Neural cell (in vitro differentiated cells): ENCODE data around the gene CPHXL2. TPM values are rescaled to one million over a fixed set of nuclear protein-coding genes. Genes with fewer than 3 reads are reported as not detected.
A peak's percentile ranks its signal among the peaks of the same experiment; 100 is the strongest.

Source experiments
- H2AFZ ChIP-seq: fragments of 200-600, 300-800 bp; sonication (generic), shearing (Covaris generic); 2 replicates; pipeline ENCODE4 v1.6.0; 2014; ENCODE audit warnings: low read depth, mild to moderate bottlenecking, antibody characterized with exemption, low read length, moderate library complexity
- H3F3A ChIP-seq: fragments of 200-600 bp; shearing (Covaris generic); 2 replicates; pipeline ENCODE4 v1.6.1; 2016; ENCODE audit warnings: mild to moderate bottlenecking, moderate library complexity, mixed read lengths, antibody characterized with exemption, low read length; ENCODE audit not compliant: insufficient read depth, poor library complexity, severe bottlenecking
- H3K27ac ChIP-seq: fragments of 200-600, 300-800 bp; sonication (generic), shearing (Covaris generic); 2 replicates; pipeline ENCODE4 v1.5.1; 2014; ENCODE audit warnings: mild to moderate bottlenecking, low read length, moderate library complexity
- H3K27me3 ChIP-seq: fragments of 300-800, 200-600 bp; sonication (generic), shearing (Covaris generic); 2 replicates; pipeline ENCODE4 v1.6.0; 2014; ENCODE audit warnings: mild to moderate bottlenecking, low read depth, low read length, moderate library complexity; ENCODE audit not compliant: insufficient read depth
- H3K36me3 ChIP-seq: fragments of 300-800, 200-600 bp; sonication (generic), shearing (Covaris generic); 2 replicates; pipeline ENCODE4 v1.5.1; 2014; ENCODE audit warnings: mild to moderate bottlenecking, antibody characterized with exemption, low read length, moderate library complexity; ENCODE audit not compliant: insufficient read depth
- H3K4me2 ChIP-seq: fragments of 300-800, 200-600 bp; sonication (generic), shearing (Covaris generic); 2 replicates; pipeline ENCODE4 v1.6.0; 2014; ENCODE audit warnings: mild to moderate bottlenecking, low read length
- H3K4me3 ChIP-seq: fragments of 300-800, 200-600 bp; sonication (generic), shearing (Covaris generic); 2 replicates; pipeline ENCODE4 v1.5.1; 2014; ENCODE audit warnings: mild to moderate bottlenecking, low read length, moderate library complexity
- H3K79me2 ChIP-seq: fragments of 200-600 bp; shearing (Covaris generic); replicated peaks from 2 replicates; pipeline ENCODE4 v1.6.0; 2014; ENCODE audit warnings: mild to moderate bottlenecking, low read length, moderate library complexity; ENCODE audit not compliant: insufficient read depth
- H3K9ac ChIP-seq: fragments of 300-800, 200-600 bp; sonication (generic), shearing (Covaris generic); 2 replicates; pipeline ENCODE4 v1.6.1; 2016; ENCODE audit warnings: mild to moderate bottlenecking, low read length, mixed read lengths
- H3K9me2 ChIP-seq: fragments of 200-600 bp; shearing (Covaris generic); 2 replicates; pipeline ENCODE4 v1.6.1; 2016; ENCODE audit warnings: mild to moderate bottlenecking, low read length, mixed read lengths; ENCODE audit not compliant: insufficient read depth
- H3K9me3 ChIP-seq: fragments of 200-600, 300-800 bp; sonication (generic), shearing (Covaris generic); 2 replicates; pipeline ENCODE4 v1.6.1; 2016; ENCODE audit warnings: mild to moderate bottlenecking, mixed run types, low read length, moderate library complexity, mixed read lengths
- H4K20me1 ChIP-seq: fragments of 200-600 bp; shearing (Covaris generic); 2 replicates; pipeline ENCODE4 v1.6.1; 2016; ENCODE audit warnings: mild to moderate bottlenecking, mixed run types; ENCODE audit not compliant: insufficient read depth
- CTCF ChIP-seq: fragments of 450-650 bp; IDR thresholded peaks from 2 replicates; pipeline ENCODE4 v1.5.1; 2014; ENCODE audit warnings: antibody characterized with exemption, mild to moderate bottlenecking, moderate library complexity; ENCODE audit not compliant: poor library complexity, severe bottlenecking
- EP300 ChIP-seq: fragments of 450-650 bp; conservative IDR thresholded peaks from 2 replicates; pipeline ENCODE4 v1.6.1; 2014; ENCODE audit warnings: antibody characterized with exemption, mild to moderate bottlenecking, moderate library complexity; ENCODE audit not compliant: poor library complexity, severe bottlenecking
- EZH2 ChIP-seq: fragments of 200-600, 300-800 bp; shearing (Covaris generic), sonication (generic); IDR thresholded peaks from 2 replicates; pipeline ENCODE4 v1.6.1; 2014; ENCODE audit warnings: antibody characterized with exemption, low read length, borderline replicate concordance, mild to moderate bottlenecking; ENCODE audit not compliant: insufficient read depth, poor library complexity, severe bottlenecking
- MXI1 ChIP-seq: fragments of 450-650 bp; conservative IDR thresholded peaks from 2 replicates; pipeline ENCODE4 v1.6.1; 2014; ENCODE audit warnings: antibody characterized with exemption, mild to moderate bottlenecking; ENCODE audit not compliant: poor library complexity, severe bottlenecking
- POLR2AphosphoS5 ChIP-seq: IDR thresholded peaks from 2 replicates; pipeline ENCODE4 v1.6.1; 2012
- RAD21 ChIP-seq: fragments of 450-650 bp; conservative IDR thresholded peaks from 2 replicates; pipeline ENCODE4 v1.6.1; 2014; ENCODE audit warnings: antibody characterized with exemption, mild to moderate bottlenecking, moderate library complexity
- REST ChIP-seq: IDR thresholded peaks from 2 replicates; pipeline ENCODE4 v1.6.1; 2012; ENCODE audit warnings: borderline replicate concordance
- SMC3 ChIP-seq: fragments of 450-650 bp; conservative IDR thresholded peaks from 2 replicates; pipeline ENCODE4 v1.6.1; 2014; ENCODE audit warnings: antibody characterized with exemption, mild to moderate bottlenecking, moderate library complexity; ENCODE audit not compliant: poor library complexity
- TAF1 ChIP-seq: IDR thresholded peaks from 2 replicates; pipeline ENCODE4 v1.6.1; 2012; ENCODE audit warnings: low read depth
- polyA plus RNA-seq: library from polyadenylated mRNA; depleted of rRNA; stranded (reverse); fragments of >200 nt; gene quantifications from 2 replicates; pipeline ENCODE4 v1.2.3, GENCODE V29; 2014

Gene CPHXL2
- polyA plus RNA-seq, 1 donor from 2014 or later, result not detected

GRCh38 chr16:75622761-75623605, 53.8 kb downstream of the CPHXL2 start, which contains the start of gene ADAT1:
Gene ADAT1, minus strand, starts transcription at chr16:75623281. Its CDS starts 2,482 bp downstream, at chr16:75620799.
- Histone ChIP-seq H4K20me1 (no peaks in the 10 kb centered on the region), H3K27ac (peak within 1 kb of the TSS; percentile 87), H3K79me2 (peaks cover 4% of the 10 kb centered on the region), H3K9me3 (no peaks in the 10 kb centered on the region), H3K9ac (peak within 1 kb of the TSS; percentile 88), H3K27me3 (no peaks in the 10 kb centered on the region), H3K36me3 (peaks cover 2% of the 10 kb centered on the region), H2AFZ (peak within 1 kb of the TSS; percentile 65), H3K4me3 (peak within 1 kb of the TSS; percentile 79), H3K4me2 (peak within 1 kb of the TSS; percentile 98), H3F3A (no peaks in the 10 kb centered on the region), H3K9me2 (no peaks in the 10 kb centered on the region)
- peak; percentile 44 for TF ChIP-seq EP300
- TF ChIP-seq CTCF, result no peak
- TF ChIP-seq POLR2AphosphoS5, result peak; percentile 96
- peak; percentile 29 for TF ChIP-seq RAD21
- peak; percentile 44 for TF ChIP-seq TAF1
- TF ChIP-seq MXI1, result peak; percentile 97
- TF ChIP-seq SMC3, result peak; percentile 54
- TF ChIP-seq EZH2, result no peak
- peak; percentile 53 for TF ChIP-seq REST

- Histone ChIP-seq H3K9me3 (no peaks in the 10 kb centered on the region), H3K36me3 (peaks cover 3% of the 10 kb centered on the region), H3F3A (no peaks in the 10 kb centered on the region), H3K4me3 (peak overlapping the region; percentile 79), H3K9me2 (no peaks in the 10 kb centered on the region), H3K79me2 (peaks cover 4% of the 10 kb centered on the region), H3K9ac (no peak overlapping the region), H2AFZ (no peak overlapping the region), H4K20me1 (no peaks in the 10 kb centered on the region), H3K27me3 (no peaks in the 10 kb centered on the region), H3K27ac (no peak overlapping the region), H3K4me2 (peak overlapping the region; percentile 98)
- TF ChIP-seq SMC3, result peak; percentile 59
- peak; percentile 67 for TF ChIP-seq CTCF
- TF ChIP-seq RAD21, result peak; percentile 54
- TF ChIP-seq POLR2AphosphoS5, result no peak
- TF ChIP-seq MXI1, result no peak
Observed at GRCh38 chr16:75621170-75621477, 55.7 kb downstream of the CPHXL2 start.
